K562 (cell line): Measurements from ENCODE around the gene NELL1. TPM values are rescaled to one million over a fixed set of nuclear protein-coding genes. Genes with fewer than 3 reads are reported as not detected.

ENCODE experiments used
- ARID2 ChIP-seq: fragments of 450-650 bp; IDR thresholded peaks from 2 replicates; pipeline ENCODE4 v1.6.1; 2017; ENCODE audit warnings: antibody characterized with exemption, mild to moderate bottlenecking
- CC2D1A ChIP-seq: fragments of 450-650 bp; IDR thresholded peaks from 2 replicates; pipeline ENCODE4 v1.6.1; 2017; ENCODE audit warnings: mild to moderate bottlenecking
- CTCF ChIP-seq, 3 experiments: IDR thresholded peaks in 2 of 3; conservative IDR thresholded peaks in 1 of 3; 2 replicates each; pipeline ENCODE4 v1.5.1; 2011 to 2012; ENCODE audit warnings: low read length in 3 of 3, mild to moderate bottlenecking in 3 of 3, control low read depth in 2 of 3, improper control_type of control experiment in 1 of 3, inconsistent platforms in 1 of 3, low read depth in 1 of 3, mixed read lengths in 1 of 3, moderate library complexity in 1 of 3; ENCODE audit not compliant: insufficient read depth in 2 of 3
- E2F8 ChIP-seq: fragments of 450-650 bp; IDR thresholded peaks from 2 replicates; pipeline ENCODE4 v1.7.1; 2018; ENCODE audit warnings: mild to moderate bottlenecking, low read depth; ENCODE audit not compliant: partially characterized antibody
- HDAC6 ChIP-seq: IDR thresholded peaks from 2 replicates; pipeline ENCODE4 v1.6.1; 2012; ENCODE audit warnings: low read depth, mild to moderate bottlenecking, control low read depth, inconsistent platforms, low read length, moderate library complexity
- MXI1 ChIP-seq: IDR thresholded peaks from 2 replicates; pipeline ENCODE4 v1.6.1; 2011; ENCODE audit warnings: low read depth, mild to moderate bottlenecking, improper control_type of control experiment, low read length
- RFX7 ChIP-seq: fragments of 250-450 bp; sonication (Bioruptor Pico); IDR thresholded peaks from 2 replicates; pipeline ENCODE4 v1.5.1; 2021; ENCODE audit warnings: mild to moderate bottlenecking
- SMARCC2 ChIP-seq: fragments of 450-650 bp; IDR thresholded peaks from 2 replicates; pipeline ENCODE4 v1.6.1; 2017; ENCODE audit warnings: antibody characterized with exemption, moderate library complexity, mild to moderate bottlenecking, low read depth
- STAG1 ChIP-seq: sonication (generic); formaldehyde crosslinking; IDR thresholded peaks from 2 replicates; pipeline ENCODE4 v1.5.0; 2020; ENCODE audit warnings: missing genetic modification reagents, borderline replicate concordance
- TAF15 ChIP-seq: fragments of 200-400 bp; formaldehyde crosslinking; IDR thresholded peaks from 2 replicates; pipeline ENCODE4 v1.6.1; 2017; ENCODE audit warnings: mild to moderate bottlenecking, low read depth, low read length, moderate library complexity
- TGIF2 ChIP-seq: sonication (generic); formaldehyde crosslinking; IDR thresholded peaks from 2 replicates; pipeline ENCODE4 v1.8.1; 2022; ENCODE audit warnings: mild to moderate bottlenecking, missing genetic modification reagents, moderate library complexity
- ZBTB2 ChIP-seq: fragments of 450-650 bp; IDR thresholded peaks from 2 replicates; pipeline ENCODE4 v1.6.1; 2016; ENCODE audit warnings: antibody characterized with exemption
- ZNF445 ChIP-seq: fragments of 250-450 bp; sonication (Bioruptor Pico); IDR thresholded peaks from 2 replicates; pipeline ENCODE4 v1.4.0; 2020; ENCODE audit warnings: low read depth, mild to moderate bottlenecking, moderate library complexity
- polyA plus RNA-seq, 8 experiments: library from polyadenylated mRNA; depleted of rRNA in 4 of 8; stranded (reverse) in 5 of 8; unstranded in 3 of 8; fragments of >200 nt; fragmentation: Nextera tagmentation in 2 of 8; fragmentation: Illumina TruSeq in 1 of 8; extraction: Ambion mirVana in 2 of 8; extraction: Trizol in 1 of 8; gene quantifications; 2 replicates each; pipeline versions ENCODE4 v1.2.1 to v1.2.3, GENCODE V29; 2011 to 2014; ENCODE audit warnings: inconsistent platforms in 1 of 8, missing spikeins in 1 of 8
- total RNA-seq, 7 experiments: library from RNA; depleted of rRNA in 6 of 7; stranded (reverse); fragments of >200 nt in 6 of 7; fragmentation: Illumina TruSeq in 2 of 7; extraction: Trizol in 2 of 7; gene quantifications; 2 replicates each; pipeline versions ENCODE4 v1.2.1 to v1.2.3, GENCODE V29; 2011 to 2021; ENCODE audit warnings: low replicate concordance in 1 of 7
- TF ChIP-seq, protein P1 (sequence below): fragments of 250-450 bp; sonication (Bioruptor Pico); IDR thresholded peaks from 2 replicates; pipeline ENCODE4 v1.5.0; 2022; ENCODE audit warnings: mild to moderate bottlenecking
- TF ChIP-seq, protein P2 (sequence below): fragments of 250-450 bp; sonication (Bioruptor Pico); IDR thresholded peaks from 2 replicates; pipeline ENCODE4 v1.5.0; 2021
- TF ChIP-seq, protein P3 (sequence below), 2 experiments: fragments of 450-650 bp; conservative IDR thresholded peaks; 2 replicates each; pipeline ENCODE4 v1.6.1; 2017; ENCODE audit warnings: mild to moderate bottlenecking in 2 of 2, moderate library complexity in 2 of 2

NELL1 gene
- total and polyA plus RNA-seq, 9 of the 15 experiments (the other 6 are each of a cell fraction or from before 2014, with no cell fraction given), result not detected

DNA sequence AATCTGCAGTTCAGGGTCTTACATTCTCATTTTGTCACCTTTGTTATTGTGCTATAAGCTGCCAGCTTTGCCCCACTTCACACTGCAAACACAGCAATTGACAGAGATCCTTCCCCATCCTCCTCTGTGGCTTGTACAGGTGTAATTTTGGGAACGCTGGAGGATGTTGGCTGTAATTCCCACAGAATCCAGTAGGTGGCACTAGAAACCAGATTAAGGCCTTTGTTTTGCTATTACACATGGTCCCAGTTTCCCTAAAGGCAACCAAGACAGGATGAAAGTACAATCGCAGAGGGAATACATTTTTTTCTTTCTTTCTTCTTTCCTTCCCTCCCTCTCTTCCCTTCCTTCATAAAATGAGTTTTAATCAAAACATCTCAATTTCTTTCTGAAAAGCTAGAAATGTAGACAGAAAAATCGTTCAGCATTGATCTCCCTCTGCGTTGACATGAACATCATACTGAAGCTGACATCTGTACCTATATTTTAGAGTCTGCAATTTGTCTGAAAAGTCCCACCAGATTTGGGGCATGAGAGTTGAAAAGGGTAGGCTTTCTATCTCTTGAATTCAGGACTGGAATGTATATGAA is 21.3 kb upstream of the NELL1 start (continued):
- TF ChIP-seq, protein P1, sequence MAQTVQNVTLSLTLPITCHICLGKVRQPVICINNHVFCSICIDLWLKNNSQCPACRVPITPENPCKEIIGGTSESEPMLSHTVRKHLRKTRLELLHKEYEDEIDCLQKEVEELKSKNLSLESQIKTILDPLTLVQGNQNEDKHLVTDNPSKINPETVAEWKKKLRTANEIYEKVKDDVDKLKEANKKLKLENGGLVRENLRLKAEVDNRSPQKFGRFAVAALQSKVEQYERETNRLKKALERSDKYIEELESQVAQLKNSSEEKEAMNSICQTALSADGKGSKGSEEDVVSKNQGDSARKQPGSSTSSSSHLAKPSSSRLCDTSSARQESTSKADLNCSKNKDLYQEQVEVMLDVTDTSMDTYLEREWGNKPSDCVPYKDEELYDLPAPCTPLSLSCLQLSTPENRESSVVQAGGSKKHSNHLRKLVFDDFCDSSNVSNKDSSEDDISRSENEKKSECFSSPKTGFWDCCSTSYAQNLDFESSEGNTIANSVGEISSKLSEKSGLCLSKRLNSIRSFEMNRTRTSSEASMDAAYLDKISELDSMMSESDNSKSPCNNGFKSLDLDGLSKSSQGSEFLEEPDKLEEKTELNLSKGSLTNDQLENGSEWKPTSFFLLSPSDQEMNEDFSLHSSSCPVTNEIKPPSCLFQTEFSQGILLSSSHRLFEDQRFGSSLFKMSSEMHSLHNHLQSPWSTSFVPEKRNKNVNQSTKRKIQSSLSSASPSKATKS (CRISPR knock-in tag), result no peak
- TF ChIP-seq RFX7 (CRISPR knock-in tag) (no peak), ZNF445 (no peak), MXI1 (no peak), STAG1 (CRISPR knock-in tag) (peak; percentile 47; the same call in 1 of the 2 replicates), SMARCC2 (no peak), CTCF (IDR thresholded peaks at IDR 0.05 in 2 of 3, conservative IDR thresholded peaks at IDR 0.05 in 1 of 3; ENCODE audit: insufficient read depth in 2 of 3, low read depth in 1 of 3, low read length in 3 of 3) (peak; percentile 63 to 85 (median 83)), E2F8 (no peak), TAF15 (no peak), CC2D1A (no peak), HDAC6 (no peak), ZBTB2 (no peak), TGIF2 (CRISPR knock-in tag) (no peak), ARID2 (no peak)
- TF ChIP-seq, protein P2, sequence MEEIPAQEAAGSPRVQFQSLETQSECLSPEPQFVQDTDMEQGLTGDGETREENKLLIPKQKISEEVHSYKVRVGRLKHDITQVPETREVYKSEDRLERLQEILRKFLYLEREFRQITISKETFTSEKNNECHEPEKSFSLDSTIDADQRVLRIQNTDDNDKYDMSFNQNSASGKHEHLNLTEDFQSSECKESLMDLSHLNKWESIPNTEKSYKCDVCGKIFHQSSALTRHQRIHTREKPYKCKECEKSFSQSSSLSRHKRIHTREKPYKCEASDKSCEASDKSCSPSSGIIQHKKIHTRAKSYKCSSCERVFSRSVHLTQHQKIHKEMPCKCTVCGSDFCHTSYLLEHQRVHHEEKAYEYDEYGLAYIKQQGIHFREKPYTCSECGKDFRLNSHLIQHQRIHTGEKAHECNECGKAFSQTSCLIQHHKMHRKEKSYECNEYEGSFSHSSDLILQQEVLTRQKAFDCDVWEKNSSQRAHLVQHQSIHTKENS (CRISPR knock-in tag), result no peak
- TF ChIP-seq, protein P3, sequence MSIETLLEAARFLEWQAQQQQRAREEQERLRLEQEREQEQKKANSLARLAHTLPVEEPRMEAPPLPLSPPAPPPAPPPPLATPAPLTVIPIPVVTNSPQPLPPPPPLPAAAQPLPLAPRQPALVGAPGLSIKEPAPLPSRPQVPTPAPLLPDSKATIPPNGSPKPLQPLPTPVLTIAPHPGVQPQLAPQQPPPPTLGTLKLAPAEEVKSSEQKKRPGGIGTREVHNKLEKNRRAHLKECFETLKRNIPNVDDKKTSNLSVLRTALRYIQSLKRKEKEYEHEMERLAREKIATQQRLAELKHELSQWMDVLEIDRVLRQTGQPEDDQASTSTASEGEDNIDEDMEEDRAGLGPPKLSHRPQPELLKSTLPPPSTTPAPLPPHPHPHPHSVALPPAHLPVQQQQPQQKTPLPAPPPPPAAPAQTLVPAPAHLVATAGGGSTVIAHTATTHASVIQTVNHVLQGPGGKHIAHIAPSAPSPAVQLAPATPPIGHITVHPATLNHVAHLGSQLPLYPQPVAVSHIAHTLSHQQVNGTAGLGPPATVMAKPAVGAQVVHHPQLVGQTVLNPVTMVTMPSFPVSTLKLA (conservative IDR thresholded peaks at IDR 0.05), result peak; percentile 39 to 59; a peak in 3 of 4 replicates
